ENCODE results near the gene FAAH.

DNA sequence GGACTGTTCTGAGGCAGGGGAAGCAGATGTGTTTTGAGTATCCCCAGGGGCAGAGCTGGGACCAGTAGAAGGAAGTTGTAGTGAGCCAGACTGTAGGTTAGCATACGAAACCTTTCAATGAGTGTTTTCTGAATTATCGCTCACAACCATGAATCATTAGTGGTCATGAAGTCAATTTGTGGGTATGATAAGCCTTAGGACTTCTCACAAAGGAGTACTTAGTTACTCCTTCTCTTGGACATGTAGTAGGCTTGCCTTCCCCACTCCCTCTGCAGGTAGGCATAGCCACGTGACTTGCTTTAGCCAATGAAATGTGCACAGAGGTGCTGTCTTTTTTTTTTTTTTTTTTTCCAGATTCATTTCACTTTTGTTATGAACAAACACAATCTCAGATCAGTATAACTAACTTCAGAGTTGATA lies 23.9 kb upstream of the FAAH start:
- no peak for TF ChIP-seq POLR2A (IDR thresholded peaks at IDR 0.05; ENCODE audit: low read length)
- no peak for TF ChIP-seq GATA1 (IDR thresholded peaks at IDR 0.05; ENCODE audit: low read depth, low read length)
